HEK293T (cell line): ENCODE measurements around the gene RO60.

Experiments used
- ARNT ChIP-seq: fragments of 450-650 bp; IDR thresholded peaks from 2 replicates; pipeline ENCODE4 v1.6.1; 2017; ENCODE audit warnings: mild to moderate bottlenecking
- BHLHE40 ChIP-seq: fragments of 450-650 bp; IDR thresholded peaks from 2 replicates; pipeline ENCODE4 v1.6.1; 2016; ENCODE audit warnings: mild to moderate bottlenecking, moderate library complexity, borderline replicate concordance
- FOXA1 ChIP-seq: fragments of 450-650 bp; IDR thresholded peaks from 2 replicates; pipeline ENCODE4 v1.6.1; 2016; ENCODE audit warnings: mild to moderate bottlenecking
- NFRKB ChIP-seq: fragments of 450-650 bp; IDR thresholded peaks from 2 replicates; pipeline ENCODE4 v1.6.1; 2016; ENCODE audit warnings: mild to moderate bottlenecking, moderate library complexity
- PKNOX1 ChIP-seq: fragments of 450-650 bp; IDR thresholded peaks from 2 replicates; pipeline ENCODE4 v1.6.1; 2016
- SP1 ChIP-seq: fragments of 450-650 bp; IDR thresholded peaks from 2 replicates; pipeline ENCODE4 v1.6.1; 2017

- no peak for TF ChIP-seq PKNOX1
- TF ChIP-seq FOXA1: no peak
- TF ChIP-seq SP1: no peak
- TF ChIP-seq ARNT: no peak
- TF ChIP-seq NFRKB: no peak
- no peak for TF ChIP-seq BHLHE40
Observed at GRCh38 chr1:193062698-193063463, 3.5 kb downstream of the RO60 start.
